Daoy (cell line): Measurements from ENCODE around the gene VAV1. TPM values are rescaled to one million over a fixed set of nuclear protein-coding genes. Genes with fewer than 3 reads are reported as not detected.

Experiments used
- DNase-seq: peaks from one replicate; pipeline ENCODE4 v3.0.0-alpha.2; 2015; ENCODE audit warnings: low read depth
- total RNA-seq: library from RNA; depleted of rRNA; stranded (reverse); fragments of >200 nt; shearing (Covaris generic); gene quantifications from 2 replicates; pipeline ENCODE4 v1.2.3, GENCODE V29; 2014; rRNA removed

The VAV1 gene
- total RNA-seq, 1 experiment from 2014 or later = 0.40 TPM

DNA sequence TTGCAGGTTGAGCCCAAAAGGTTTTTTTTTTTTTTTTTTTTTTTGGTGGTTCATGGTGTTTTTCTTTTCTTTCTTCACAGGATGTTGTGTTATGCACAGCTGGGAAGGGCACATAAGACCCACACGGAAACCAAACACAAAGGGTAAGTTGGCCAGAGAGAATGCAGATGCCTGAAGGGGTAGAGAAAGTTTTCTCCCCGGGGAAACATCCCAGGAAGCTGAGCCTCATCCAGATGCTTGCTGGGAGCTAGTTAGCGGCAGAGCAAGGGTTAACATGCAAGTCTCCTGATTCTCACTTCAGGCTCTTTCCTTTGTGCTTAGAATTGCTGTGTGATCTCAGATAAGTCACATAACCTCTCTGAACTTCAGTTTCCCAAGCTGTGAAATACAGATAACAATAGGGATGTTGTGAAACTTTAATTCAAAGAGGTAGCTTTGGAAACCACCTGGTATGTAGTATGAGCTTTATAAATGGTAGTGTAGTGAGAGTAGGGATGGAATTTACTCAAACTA lies 117.9 kb downstream of the VAV1 start:
- DNase-seq = no peak

DNA sequence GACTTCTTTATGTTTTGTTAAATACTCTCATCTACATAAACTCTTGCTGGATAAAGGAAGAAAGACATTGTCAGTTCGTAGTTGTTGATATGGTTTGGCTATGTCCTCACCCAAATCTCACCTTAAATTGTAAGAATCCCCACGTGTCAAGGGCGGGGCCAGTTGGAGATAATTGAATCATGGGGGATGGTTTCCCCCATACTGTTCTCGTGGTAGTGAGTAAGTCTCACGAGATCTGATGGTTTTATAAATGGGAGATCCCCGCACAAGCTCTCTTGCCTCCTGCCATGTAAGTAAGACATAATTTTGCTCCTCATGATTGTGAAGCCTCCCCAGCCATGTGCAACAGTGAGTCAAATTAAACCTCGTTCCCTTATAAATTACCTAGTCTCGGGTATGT lies 118.4 kb downstream of the VAV1 start:
- no peak for DNase-seq

DNA sequence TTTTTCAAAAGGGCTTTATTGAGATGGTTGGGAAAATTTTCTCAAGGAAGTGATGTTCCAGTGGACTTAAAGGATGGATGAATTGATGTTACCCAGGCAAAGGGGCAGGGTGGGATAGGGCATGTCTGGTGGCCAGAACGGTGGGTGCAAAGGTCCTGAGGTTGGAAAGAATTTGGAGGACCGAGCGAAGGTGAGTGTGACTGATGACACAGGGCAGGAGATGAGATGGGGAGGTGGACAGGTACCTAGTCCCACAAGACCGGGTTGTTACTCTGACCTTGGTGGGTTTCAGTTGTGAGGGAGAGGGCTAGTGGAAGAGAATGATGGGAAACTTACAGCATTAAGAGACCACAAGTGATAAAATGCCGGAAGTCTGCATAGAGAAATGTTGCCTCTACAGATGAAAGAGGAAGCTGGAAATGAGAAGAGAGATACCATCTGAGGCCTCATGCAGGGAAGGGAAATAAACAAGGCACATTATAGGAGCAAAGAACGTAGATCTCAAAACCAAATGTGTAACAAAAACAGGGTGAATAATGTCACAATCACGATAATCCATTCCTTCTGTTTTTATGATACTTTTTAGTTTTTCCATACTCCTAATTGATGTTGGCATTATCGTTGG lies 119.4 kb downstream of the VAV1 start:
- no peak for DNase-seq

GRCh38 chr19:6894313-6894712 lies 121.8 kb downstream of the VAV1 start:
- no peak for DNase-seq

DNA sequence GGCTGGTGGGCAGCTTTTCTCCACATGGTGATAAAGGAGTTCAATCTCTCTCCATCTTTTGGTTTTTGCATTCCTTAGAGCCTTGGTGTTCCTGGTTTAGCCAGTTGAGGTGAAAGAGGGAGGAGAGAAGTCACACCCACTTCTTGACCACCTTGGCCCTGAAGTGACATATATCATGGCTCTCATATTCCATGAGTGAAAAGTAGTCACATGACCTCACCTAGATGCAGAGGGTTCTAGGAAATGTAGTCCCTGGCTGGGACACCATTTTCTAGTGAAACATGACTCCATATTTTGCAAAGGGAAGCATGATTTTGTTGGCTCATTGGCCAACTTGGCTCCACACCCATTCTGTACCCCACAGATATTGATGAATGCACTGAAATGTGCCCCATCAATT lies 130.9 kb downstream of the VAV1 start:
- DNase-seq = no peak

DNA sequence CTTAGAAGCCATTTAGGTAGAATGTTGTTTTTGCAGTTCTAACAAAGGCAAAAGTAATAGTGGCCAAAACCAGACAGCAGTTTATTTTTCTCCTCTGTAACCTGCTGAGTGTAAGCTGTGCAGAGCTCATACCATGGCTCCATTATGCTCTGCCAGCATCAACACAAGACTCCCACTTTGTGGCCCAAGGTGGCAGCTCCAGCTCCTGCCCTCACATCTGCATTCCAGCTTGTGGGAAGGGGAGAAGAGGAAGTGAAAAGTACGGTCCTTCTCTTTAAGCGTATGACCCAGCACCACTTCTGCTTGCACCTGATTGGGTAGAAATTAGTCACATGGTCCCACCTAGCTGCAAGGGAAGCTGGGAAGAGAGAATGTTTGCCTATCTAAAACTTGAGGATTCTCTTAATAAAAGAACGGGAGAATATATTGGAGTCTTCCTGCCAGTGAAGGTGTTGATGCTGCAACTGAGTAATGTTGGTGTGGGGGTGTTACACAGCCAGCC lies 134.1 kb downstream of the VAV1 start:
- no peak for DNase-seq

Other genes starting within 250 kb of the VAV1 start
- 12.0 and 13.8 TPM in 2 replicates for gene TNFSF9, start 241.7 kb upstream of the VAV1 start, total RNA-seq
- gene CD70, start 181.6 kb upstream of the VAV1 start, total RNA-seq = 62.8 and 65.4 TPM in 2 replicates
- gene TNFSF14, start 102.5 kb upstream of the VAV1 start, total RNA-seq = 0.33 TPM in 1 of 2 replicates, not detected in the other
- gene C3, start 52.1 kb upstream of the VAV1 start, total RNA-seq = 7.9 and 10.2 TPM in 2 replicates
- 26.3 and 35.7 TPM in 2 replicates for gene GPR108, start 35.1 kb upstream of the VAV1 start, total RNA-seq
- 39.6 and 53.9 TPM in 2 replicates for gene TRIP10, start 33.0 kb upstream of the VAV1 start, total RNA-seq
- gene SH2D3A, start 5.3 kb upstream of the VAV1 start, total RNA-seq = 1.3 and 1.8 TPM in 2 replicates
- gene ADGRE1, start 114.9 kb downstream of the VAV1 start, total RNA-seq = 11.5 and 15.8 TPM in 2 replicates
- gene MBD3L2B, start 248.7 kb downstream of the VAV1 start, total RNA-seq = not detected in 2 replicates